Nephron (organoid): ENCODE data around the gene SLC13A4.

ENCODE experiments used
- H3K27ac Mint-ChIP-seq, 3 experiments: 2 replicates each; pipeline ENCODE4 v1.8.0; 2020; ENCODE audit warnings: mixed read lengths in 3 of 3, mild to moderate bottlenecking in 2 of 3, moderate library complexity in 1 of 3
- H3K27me3 Mint-ChIP-seq: 2 replicates; pipeline ENCODE4 v1.8.0; 2021; ENCODE audit warnings: low read depth, mild to moderate bottlenecking, moderate library complexity, mixed read lengths
- H3K36me3 Mint-ChIP-seq: 2 replicates; pipeline ENCODE4 v1.8.0; 2020; ENCODE audit warnings: low read depth, mixed read lengths
- H3K4me1 Mint-ChIP-seq: 2 replicates; pipeline ENCODE4 v1.8.0; 2020; ENCODE audit warnings: mixed read lengths
- H3K4me3 Mint-ChIP-seq, 3 experiments: 2 replicates each; pipeline ENCODE4 v1.8.0; 2020; ENCODE audit warnings: mild to moderate bottlenecking in 3 of 3, mixed read lengths in 3 of 3, moderate library complexity in 2 of 3
- H3K9me3 Mint-ChIP-seq: 2 replicates; pipeline ENCODE4 v1.8.0; 2020; ENCODE audit warnings: mixed read lengths
- CTCF ChIP-seq, 3 experiments: fragments of 200-600 bp; sonication (generic); IDR thresholded peaks; one replicate each; pipeline ENCODE4 v1.5.0; 2021; ENCODE audit warnings: antibody characterized with exemption in 3 of 3; ENCODE audit not compliant: unreplicated experiment in 3 of 3

The SLC13A4 gene

DNA sequence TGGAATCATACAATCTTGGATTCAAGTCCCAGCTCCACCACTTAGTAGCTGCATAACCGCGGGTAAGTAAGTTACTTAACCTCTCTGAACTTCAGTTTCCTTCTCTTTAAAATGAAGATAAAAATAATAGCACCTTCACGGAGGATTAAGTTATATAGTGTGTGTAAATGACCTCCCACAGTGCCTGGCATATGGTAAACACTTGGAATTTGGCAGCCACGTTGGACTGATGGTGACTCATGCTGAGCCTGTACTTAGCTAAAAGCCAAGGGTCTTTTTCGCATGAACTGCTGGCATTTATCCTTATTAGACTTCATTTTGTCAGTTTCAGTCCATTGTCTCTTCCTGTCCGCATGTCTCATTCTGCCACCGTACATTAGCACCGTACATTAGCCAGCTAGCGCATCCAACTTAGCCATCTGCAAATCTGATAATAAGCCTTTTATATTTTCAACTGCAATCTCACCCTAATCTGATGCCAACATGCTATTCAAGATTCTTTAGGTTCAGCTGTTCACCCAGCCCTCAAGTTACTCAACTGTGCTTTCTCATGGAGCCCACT lies 11.2 kb downstream of the SLC13A4 start:
- Mint-ChIP-seq H3K27me3 (peaks cover 5% of the 10 kb centered on the region), H3K27ac (no peak overlapping the region), H3K4me3 (no peak overlapping the region), H3K9me3 (no peaks in the 10 kb centered on the region), H3K36me3 (no peaks in the 10 kb centered on the region), H3K4me1 (peaks cover 10% of the 10 kb centered on the region)
- TF ChIP-seq CTCF (IDR thresholded peaks at IDR 0.05; ENCODE audit: unreplicated experiment in 3 of 3): no peak

DNA sequence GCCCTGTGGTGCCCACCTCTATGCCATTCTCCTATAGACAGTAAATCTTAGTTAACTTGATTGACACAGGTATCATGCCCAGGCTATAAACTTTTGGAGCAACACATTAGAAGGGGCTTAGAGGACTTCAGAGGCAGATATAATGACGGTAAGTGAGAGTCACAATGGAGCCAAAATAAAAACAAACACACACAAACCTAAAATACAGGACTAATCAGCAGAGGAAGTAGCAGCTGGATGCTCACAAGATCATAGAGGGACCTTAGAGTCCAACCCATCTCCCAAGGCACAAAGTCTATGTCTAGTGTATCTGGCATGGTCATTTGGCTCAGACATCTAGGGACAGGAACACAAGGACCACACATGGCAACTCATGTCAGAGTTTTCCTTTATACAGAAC lies 12.3 kb downstream of the SLC13A4 start:
- Mint-ChIP-seq H3K4me1 (peaks cover 10% of the 10 kb centered on the region), H3K9me3 (no peaks in the 10 kb centered on the region), H3K27me3 (peaks cover 5% of the 10 kb centered on the region), H3K36me3 (no peaks in the 10 kb centered on the region), H3K27ac (no peak overlapping the region), H3K4me3 (no peak overlapping the region)
- TF ChIP-seq CTCF (IDR thresholded peaks at IDR 0.05; ENCODE audit: unreplicated experiment in 3 of 3): no peak

- Mint-ChIP-seq H3K36me3 (no peaks in the 10 kb centered on the region), H3K9me3 (no peaks in the 10 kb centered on the region), H3K4me1 (peaks cover 10% of the 10 kb centered on the region), H3K27me3 (peaks cover 5% of the 10 kb centered on the region), H3K27ac (no peak overlapping the region), H3K4me3 (no peak overlapping the region)
- no peak for TF ChIP-seq CTCF (IDR thresholded peaks at IDR 0.05; ENCODE audit: unreplicated experiment in 3 of 3)
Observed at GRCh38 chr7:135715055-135715522, 12.9 kb downstream of the SLC13A4 start.

DNA sequence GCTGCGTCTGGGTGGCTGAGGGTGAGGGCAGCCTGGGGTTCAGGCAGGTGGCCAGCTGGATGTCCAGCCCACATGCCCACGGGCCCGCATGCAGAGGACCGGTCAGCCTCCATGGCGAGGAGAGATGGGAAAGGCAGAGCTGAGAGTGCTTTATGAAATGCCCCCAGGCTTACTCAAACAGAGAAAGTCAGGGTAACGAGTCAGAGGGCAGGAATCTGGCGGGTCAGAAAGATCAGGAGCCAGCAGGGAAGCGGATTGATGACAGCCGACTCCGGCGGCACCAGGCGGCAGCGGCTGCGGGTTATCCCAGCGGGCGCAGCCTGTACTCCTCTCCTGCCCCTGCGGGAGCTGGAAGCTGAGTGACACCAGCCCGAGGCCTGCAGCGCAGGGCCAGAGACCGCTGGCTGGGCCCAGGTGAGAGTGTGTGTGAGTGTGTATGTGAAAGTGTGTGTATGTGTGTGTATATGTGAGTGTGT lies 13.4 kb downstream of the SLC13A4 start:
- no peaks in the 10 kb centered on the region for H3K9me3 Mint-ChIP-seq
- no peak overlapping the region for H3K27ac Mint-ChIP-seq
- TF ChIP-seq CTCF (IDR thresholded peaks at IDR 0.05; ENCODE audit: unreplicated experiment in 3 of 3): no peak
- peaks cover under 1% of the 10 kb centered on the region for H3K27me3 Mint-ChIP-seq
- no peak overlapping the region for H3K4me3 Mint-ChIP-seq
- no peaks in the 10 kb centered on the region for H3K36me3 Mint-ChIP-seq
- peaks cover 10% of the 10 kb centered on the region for H3K4me1 Mint-ChIP-seq

DNA sequence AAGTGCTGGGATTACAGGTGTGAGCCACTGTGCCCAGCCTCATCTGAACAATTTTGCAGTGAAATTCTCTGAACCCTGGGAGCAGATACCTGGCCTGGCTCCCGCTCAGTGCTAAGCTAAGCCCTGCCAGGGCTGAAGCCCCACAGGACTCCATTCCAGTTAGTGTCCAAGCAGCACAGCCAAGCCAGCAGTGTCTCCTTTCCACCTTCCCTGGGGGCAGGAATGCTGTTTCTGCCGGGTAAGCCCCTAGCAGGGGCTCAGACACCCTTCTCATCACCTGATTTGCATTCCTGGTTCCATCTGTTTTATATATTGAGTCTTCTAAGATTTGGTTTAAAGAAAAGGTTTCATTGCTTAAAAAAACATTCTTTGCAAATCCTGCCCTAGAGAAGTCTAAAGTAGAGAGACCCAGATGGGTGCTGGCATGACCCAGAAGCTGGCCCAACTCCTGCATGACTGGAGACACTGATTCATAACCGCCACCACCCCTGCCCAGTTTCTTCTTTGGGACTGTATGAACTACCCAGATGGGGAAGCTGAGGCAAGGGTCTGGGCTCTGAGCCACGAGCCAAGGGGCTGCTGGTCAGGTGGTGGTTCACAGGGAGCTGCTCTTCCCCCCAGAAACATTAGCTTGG lies 14.0 kb downstream of the SLC13A4 start:
- Mint-ChIP-seq H3K4me3 (no peak overlapping the region), H3K4me1 (peaks cover 10% of the 10 kb centered on the region)
- TF ChIP-seq CTCF (IDR thresholded peaks at IDR 0.05; ENCODE audit: unreplicated experiment in 3 of 3): no peak

DNA sequence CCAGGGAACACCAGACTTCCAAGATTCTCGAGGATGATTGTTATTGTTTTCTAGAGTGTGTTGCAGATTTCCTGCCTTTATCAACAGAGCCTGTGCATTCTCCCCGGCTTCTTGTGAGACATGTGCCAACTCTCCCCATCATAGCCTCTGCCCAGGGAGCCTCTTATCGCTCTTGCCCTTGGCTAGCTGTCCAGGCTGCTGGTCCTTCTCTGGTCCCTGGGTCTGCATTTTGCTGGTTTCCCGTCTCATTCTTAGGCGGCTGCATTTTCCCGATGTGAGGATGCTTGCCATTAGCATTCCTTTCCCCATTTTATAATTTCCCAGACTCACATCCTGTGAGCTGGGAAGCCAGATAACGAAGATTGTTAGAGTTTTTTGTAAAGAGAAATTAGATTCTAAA lies 15.2 kb downstream of the SLC13A4 start:
- Mint-ChIP-seq H3K9me3 (no peaks in the 10 kb centered on the region), H3K27me3 (no peaks in the 10 kb centered on the region), H3K4me1 (peaks cover 10% of the 10 kb centered on the region), H3K36me3 (no peaks in the 10 kb centered on the region), H3K4me3 (no peak overlapping the region), H3K27ac (no peak overlapping the region)
- no peak for TF ChIP-seq CTCF (IDR thresholded peaks at IDR 0.05; ENCODE audit: unreplicated experiment in 3 of 3)

More for the DNA sequence above, 14.0 kb downstream of the SLC13A4 start:
- Mint-ChIP-seq H3K9me3 (no peaks in the 10 kb centered on the region), H3K27me3 (no peaks in the 10 kb centered on the region), H3K27ac (no peak overlapping the region), H3K36me3 (no peaks in the 10 kb centered on the region)
